ENCODE measurements around the gene MAP2K6.

MAP2K6 gene

DNA sequence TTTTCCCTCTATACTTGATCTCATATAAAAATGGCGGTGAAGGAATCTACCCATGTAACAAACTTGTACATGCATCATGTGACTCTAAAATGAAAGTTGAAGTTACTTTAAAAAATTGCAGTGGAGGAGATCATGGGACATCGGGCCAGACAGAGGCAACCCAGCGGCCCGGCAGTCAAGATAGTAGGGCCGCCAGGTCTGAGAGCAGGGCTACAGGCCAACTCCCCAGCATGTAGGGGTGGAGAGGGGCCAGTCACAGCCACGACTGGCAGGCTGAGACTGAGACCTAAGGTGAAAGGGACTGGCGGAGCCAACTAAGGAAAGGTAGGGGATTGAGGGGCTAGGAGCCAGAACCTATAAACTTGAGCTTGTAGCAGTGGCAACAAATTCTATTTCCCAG, 150.9 kb downstream of the MAP2K6 start:
- no peaks in the 10 kb centered on the region for H3K36me3 ChIP-seq (ENCODE audit: insufficient read depth, low read length)
- peaks cover 4% of the 10 kb centered on the region; the same call in 1 of the 2 replicates for H3K4me1 ChIP-seq (ENCODE audit: insufficient read depth, low read length)
- no peak overlapping the region for H3K4me2 ChIP-seq (ENCODE audit: insufficient read depth, low read length)
- DNase-seq (no peak), ATAC-seq (ENCODE audit: insufficient read depth, low read depth) (no peak)
- no peak overlapping the region for H2AFZ ChIP-seq (ENCODE audit: low read depth, low read length)
- H3K9ac ChIP-seq (ENCODE audit: low read depth, low read length): no peak overlapping the region
- no peaks in the 10 kb centered on the region for H3K27me3 ChIP-seq (ENCODE audit: insufficient read depth, low read length, poor library complexity)
- no peaks in the 10 kb centered on the region for H3K79me2 ChIP-seq (ENCODE audit: insufficient read depth, low read length)
- TF ChIP-seq EZH2 (IDR thresholded peaks at IDR 0.05; ENCODE audit: borderline replicate concordance, low read depth, low read length, severe bottlenecking): no peak
- TF ChIP-seq, protein P1, sequence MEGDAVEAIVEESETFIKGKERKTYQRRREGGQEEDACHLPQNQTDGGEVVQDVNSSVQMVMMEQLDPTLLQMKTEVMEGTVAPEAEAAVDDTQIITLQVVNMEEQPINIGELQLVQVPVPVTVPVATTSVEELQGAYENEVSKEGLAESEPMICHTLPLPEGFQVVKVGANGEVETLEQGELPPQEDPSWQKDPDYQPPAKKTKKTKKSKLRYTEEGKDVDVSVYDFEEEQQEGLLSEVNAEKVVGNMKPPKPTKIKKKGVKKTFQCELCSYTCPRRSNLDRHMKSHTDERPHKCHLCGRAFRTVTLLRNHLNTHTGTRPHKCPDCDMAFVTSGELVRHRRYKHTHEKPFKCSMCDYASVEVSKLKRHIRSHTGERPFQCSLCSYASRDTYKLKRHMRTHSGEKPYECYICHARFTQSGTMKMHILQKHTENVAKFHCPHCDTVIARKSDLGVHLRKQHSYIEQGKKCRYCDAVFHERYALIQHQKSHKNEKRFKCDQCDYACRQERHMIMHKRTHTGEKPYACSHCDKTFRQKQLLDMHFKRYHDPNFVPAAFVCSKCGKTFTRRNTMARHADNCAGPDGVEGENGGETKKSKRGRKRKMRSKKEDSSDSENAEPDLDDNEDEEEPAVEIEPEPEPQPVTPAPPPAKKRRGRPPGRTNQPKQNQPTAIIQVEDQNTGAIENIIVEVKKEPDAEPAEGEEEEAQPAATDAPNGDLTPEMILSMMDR (IDR thresholded peaks at IDR 0.05; ENCODE audit: borderline replicate concordance, extremely low read depth, low read length, poor library complexity, severe bottlenecking): no peak
- H3K4me3 ChIP-seq (ENCODE audit: low read depth in 1 of 2, low read length in 2 of 2): no peak overlapping the region
- no peaks in the 10 kb centered on the region for H3K9me3 ChIP-seq (ENCODE audit: insufficient read depth, low read length, severe bottlenecking)
- H3K27ac ChIP-seq (ENCODE audit: low read length): no peak overlapping the region
- H4K20me1 ChIP-seq (ENCODE audit: insufficient read depth, low read length): no peaks in the 10 kb centered on the region

DNA sequence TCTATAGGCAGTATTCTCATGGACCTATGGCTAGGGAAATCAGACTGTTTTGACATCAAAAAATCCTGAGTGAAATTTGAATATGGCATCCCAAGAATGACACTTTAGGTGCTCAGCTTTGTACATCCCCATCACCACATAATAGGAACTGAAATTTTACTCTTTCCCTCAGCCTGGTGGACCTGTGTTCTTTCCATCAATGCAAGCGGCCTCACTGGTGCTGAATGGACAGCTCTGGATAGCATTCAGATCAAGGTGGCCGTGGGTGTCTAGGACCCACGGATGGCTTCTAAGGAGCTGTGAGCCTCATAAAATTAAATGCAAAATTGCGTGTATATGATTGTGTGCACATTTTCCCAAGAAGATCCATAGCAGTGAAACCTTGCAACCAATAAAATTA, 152.6 kb downstream of the MAP2K6 start:
- DNase-seq (no peak), ATAC-seq (ENCODE audit: insufficient read depth, low read depth) (no peak)
- Histone ChIP-seq H3K4me2 (ENCODE audit: insufficient read depth, low read length) (no peak overlapping the region), H2AFZ (ENCODE audit: low read depth, low read length) (no peak overlapping the region), H3K4me3 (ENCODE audit: low read depth in 1 of 2, low read length in 2 of 2) (no peak overlapping the region), H3K79me2 (ENCODE audit: insufficient read depth, low read length) (no peaks in the 10 kb centered on the region), H3K27me3 (ENCODE audit: insufficient read depth, low read length, poor library complexity) (no peaks in the 10 kb centered on the region), H3K27ac (ENCODE audit: low read length) (no peak overlapping the region), H4K20me1 (ENCODE audit: insufficient read depth, low read length) (no peaks in the 10 kb centered on the region), H3K9ac (ENCODE audit: low read depth, low read length) (no peak overlapping the region), H3K9me3 (ENCODE audit: insufficient read depth, low read length, severe bottlenecking) (no peaks in the 10 kb centered on the region), H3K36me3 (ENCODE audit: insufficient read depth, low read length) (no peaks in the 10 kb centered on the region), H3K4me1 (ENCODE audit: insufficient read depth, low read length) (peaks cover 4% of the 10 kb centered on the region; the same call in 1 of the 2 replicates)
- TF ChIP-seq, protein P1 (IDR thresholded peaks at IDR 0.05; ENCODE audit: borderline replicate concordance, extremely low read depth, low read length, poor library complexity, severe bottlenecking): no peak
- no peak for TF ChIP-seq EZH2 (IDR thresholded peaks at IDR 0.05; ENCODE audit: borderline replicate concordance, low read depth, low read length, severe bottlenecking)

- H3K9me3 ChIP-seq (ENCODE audit: insufficient read depth, low read length, severe bottlenecking): no peaks in the 10 kb centered on the region
- no peak overlapping the region for H3K4me3 ChIP-seq (ENCODE audit: low read depth in 1 of 2, low read length in 2 of 2)
- H3K79me2 ChIP-seq (ENCODE audit: insufficient read depth, low read length): no peaks in the 10 kb centered on the region
- H3K4me1 ChIP-seq (ENCODE audit: insufficient read depth, low read length): peaks cover 4% of the 10 kb centered on the region; the same call in 1 of the 2 replicates
- TF ChIP-seq, protein P1 (IDR thresholded peaks at IDR 0.05; ENCODE audit: borderline replicate concordance, extremely low read depth, low read length, poor library complexity, severe bottlenecking): no peak
- TF ChIP-seq EZH2 (IDR thresholded peaks at IDR 0.05; ENCODE audit: borderline replicate concordance, low read depth, low read length, severe bottlenecking): no peak
- no peak overlapping the region for H3K4me2 ChIP-seq (ENCODE audit: insufficient read depth, low read length)
- H4K20me1 ChIP-seq (ENCODE audit: insufficient read depth, low read length): no peaks in the 10 kb centered on the region
- H3K27ac ChIP-seq (ENCODE audit: low read length): no peak overlapping the region
- ATAC-seq (ENCODE audit: insufficient read depth, low read depth) (no peak), DNase-seq (no peak)
- peaks cover 3% of the 10 kb centered on the region for H3K27me3 ChIP-seq (ENCODE audit: insufficient read depth, low read length, poor library complexity)
- H3K9ac ChIP-seq (ENCODE audit: low read depth, low read length): no peak overlapping the region
- no peaks in the 10 kb centered on the region for H3K36me3 ChIP-seq (ENCODE audit: insufficient read depth, low read length)
- H2AFZ ChIP-seq (ENCODE audit: low read depth, low read length): no peak overlapping the region
Measured at GRCh38 chr17:69572747-69573146, 158.2 kb downstream of the MAP2K6 start.

DNA sequence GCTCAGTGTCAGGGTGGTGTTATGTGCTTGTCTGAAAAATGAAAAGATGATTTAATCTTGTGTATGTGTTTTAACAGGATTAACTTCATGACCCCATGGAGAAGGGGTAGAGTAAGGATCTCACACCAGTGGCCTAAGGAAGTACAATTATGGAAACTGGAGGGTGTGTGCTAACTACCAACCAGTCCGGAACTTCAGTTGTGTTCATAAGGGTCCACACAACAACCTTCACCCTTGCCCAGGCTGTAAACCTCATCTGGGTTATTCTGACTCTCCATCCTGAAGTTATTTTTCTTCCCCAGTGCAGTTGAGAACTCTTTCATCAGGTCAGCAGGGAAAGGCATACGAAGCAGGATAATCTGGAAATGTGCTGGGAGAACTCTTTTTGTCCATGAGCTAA, 158.9 kb downstream of the MAP2K6 start:
- H3K36me3 ChIP-seq (ENCODE audit: insufficient read depth, low read length): no peaks in the 10 kb centered on the region
- H4K20me1 ChIP-seq (ENCODE audit: insufficient read depth, low read length): no peaks in the 10 kb centered on the region
- H3K79me2 ChIP-seq (ENCODE audit: insufficient read depth, low read length): no peaks in the 10 kb centered on the region
- no peak overlapping the region for H2AFZ ChIP-seq (ENCODE audit: low read depth, low read length)
- no peak overlapping the region for H3K27ac ChIP-seq (ENCODE audit: low read length)
- ATAC-seq (ENCODE audit: insufficient read depth, low read depth): no peak
- no peak overlapping the region for H3K4me3 ChIP-seq (ENCODE audit: low read depth in 1 of 2, low read length in 2 of 2)
- no peak overlapping the region for H3K4me2 ChIP-seq (ENCODE audit: insufficient read depth, low read length)
- H3K9ac ChIP-seq (ENCODE audit: low read depth, low read length): no peak overlapping the region
- no peak for DNase-seq
- TF ChIP-seq, protein P1 (IDR thresholded peaks at IDR 0.05; ENCODE audit: borderline replicate concordance, extremely low read depth, low read length, poor library complexity, severe bottlenecking): no peak
- no peak for TF ChIP-seq EZH2 (IDR thresholded peaks at IDR 0.05; ENCODE audit: borderline replicate concordance, low read depth, low read length, severe bottlenecking)
- peaks cover 4% of the 10 kb centered on the region; the same call in 1 of the 2 replicates for H3K4me1 ChIP-seq (ENCODE audit: insufficient read depth, low read length)
- H3K27me3 ChIP-seq (ENCODE audit: insufficient read depth, low read length, poor library complexity): peaks cover 7% of the 10 kb centered on the region
- no peaks in the 10 kb centered on the region for H3K9me3 ChIP-seq (ENCODE audit: insufficient read depth, low read length, severe bottlenecking)
